Embryonic facial prominence (tissue), 1 donor: ENCODE measurements around the gene WWOX.

Experiments used
- DNase-seq: peaks from one replicate; pipeline ENCODE4 v3.0.0-alpha.2; 2016; ENCODE audit errors: extremely low spot score

The WWOX gene

GRCh38 chr16:78524066-78524595, 424.7 kb downstream of the WWOX start:
- DNase-seq = no peak

GRCh38 chr16:78528265-78528664, 428.8 kb downstream of the WWOX start:
- no peak for DNase-seq

GRCh38 chr16:78529881-78530280, 430.4 kb downstream of the WWOX start:
- no peak for DNase-seq

- no peak for DNase-seq
These were observed 430.8 kb downstream of the WWOX start for GRCh38 chr16:78530283-78530682.

GRCh38 chr16:78535098-78535497, 435.6 kb downstream of the WWOX start:
- DNase-seq = no peak

GRCh38 chr16:78537511-78537910, 438.1 kb downstream of the WWOX start:
- no peak for DNase-seq

GRCh38 chr16:78538292-78538691, 438.8 kb downstream of the WWOX start:
- no peak for DNase-seq

- no peak for DNase-seq
These were observed 439.5 kb downstream of the WWOX start for GRCh38 chr16:78538919-78539318.

GRCh38 chr16:78542419-78542818, 443.0 kb downstream of the WWOX start:
- no peak for DNase-seq

- no peak for DNase-seq
These were observed 443.6 kb downstream of the WWOX start for GRCh38 chr16:78543023-78543422.

- DNase-seq = no peak
These were observed 449.9 kb downstream of the WWOX start for GRCh38 chr16:78549366-78549765.

GRCh38 chr16:78551487-78552085, 452.1 kb downstream of the WWOX start:
- DNase-seq = no peak

- no peak for DNase-seq
These were observed 452.7 kb downstream of the WWOX start for GRCh38 chr16:78552106-78552675.

GRCh38 chr16:78552716-78553115, 453.3 kb downstream of the WWOX start:
- DNase-seq = no peak

GRCh38 chr16:78553268-78554039, 454.0 kb downstream of the WWOX start:
- DNase-seq = no peak

GRCh38 chr16:78556421-78556820, 457.0 kb downstream of the WWOX start:
- no peak for DNase-seq

GRCh38 chr16:78560997-78561396, 461.5 kb downstream of the WWOX start:
- no peak for DNase-seq

- no peak for DNase-seq
These were observed 462.7 kb downstream of the WWOX start for GRCh38 chr16:78562111-78562510.

GRCh38 chr16:78562650-78563049, 463.2 kb downstream of the WWOX start:
- DNase-seq = no peak

- DNase-seq = no peak
These were observed 464.5 kb downstream of the WWOX start for GRCh38 chr16:78563905-78564304.

- no peak for DNase-seq
These were observed 467.1 kb downstream of the WWOX start for GRCh38 chr16:78566397-78567073.

GRCh38 chr16:78570399-78571141, 471.1 kb downstream of the WWOX start:
- no peak for DNase-seq
